Osteoblast (primary cell): ENCODE data around the gene PLET1. TPM values are rescaled to one million over a fixed set of nuclear protein-coding genes. Genes with fewer than 3 reads are reported as not detected.
A peak's percentile ranks its signal among the peaks of the same experiment; 100 is the strongest.

Experiments
- DNase-seq: peaks from one replicate; pipeline ENCODE4 v3.0.0; 2011; ENCODE audit warnings: low spot score, mixed read lengths; ENCODE audit not compliant: insufficient read length; ENCODE audit errors: missing footprints
- H2AFZ ChIP-seq: 2 replicates; pipeline ENCODE4 v1.6.0; 2011; ENCODE audit warnings: mild to moderate bottlenecking, low read length
- H3K27ac ChIP-seq: 2 replicates; pipeline ENCODE4 v1.5.1; 2011; ENCODE audit warnings: mild to moderate bottlenecking, low read depth, low read length, moderate library complexity
- H3K27me3 ChIP-seq: 2 replicates; pipeline ENCODE4 v1.6.0; 2012; ENCODE audit warnings: mild to moderate bottlenecking, control low read depth, inconsistent platforms, low read length, moderate library complexity; ENCODE audit not compliant: insufficient read depth
- H3K36me3 ChIP-seq: 2 replicates; pipeline ENCODE4 v1.5.1; 2011; ENCODE audit warnings: mild to moderate bottlenecking, low read length, control low read depth, moderate library complexity; ENCODE audit not compliant: insufficient read depth
- H3K4me1 ChIP-seq: 2 replicates; pipeline ENCODE4 v1.5.1; 2011; ENCODE audit warnings: mild to moderate bottlenecking, low read length, control low read depth, moderate library complexity; ENCODE audit not compliant: insufficient read depth
- H3K4me2 ChIP-seq: 2 replicates; pipeline ENCODE4 v1.6.0; 2011; ENCODE audit warnings: mild to moderate bottlenecking, low read length; ENCODE audit not compliant: insufficient read depth
- H3K4me3 ChIP-seq: fragments of 200-600 bp; sonication (generic); 3 replicates; pipeline ENCODE4 v1.5.1; 2012; ENCODE audit warnings: mild to moderate bottlenecking, low read length, inconsistent platforms; ENCODE audit not compliant: insufficient read depth
- H3K79me2 ChIP-seq: 2 replicates; pipeline ENCODE4 v1.6.0; 2012; ENCODE audit warnings: mild to moderate bottlenecking, low read length, control low read depth, inconsistent platforms; ENCODE audit not compliant: insufficient read depth
- H3K9me3 ChIP-seq: 2 replicates; pipeline ENCODE4 v1.5.1; 2011; ENCODE audit warnings: low read depth, low read length, control low read depth
- H4K20me1 ChIP-seq: 2 replicates; pipeline ENCODE4 v1.6.0; 2012; ENCODE audit warnings: mild to moderate bottlenecking, low read length, control low read depth; ENCODE audit not compliant: insufficient read depth
- CTCF ChIP-seq: IDR thresholded peaks from 2 replicates; pipeline ENCODE4 v1.5.1; 2011; ENCODE audit warnings: mild to moderate bottlenecking, low read depth, low read length, moderate library complexity; ENCODE audit errors: extremely low read depth
- total RNA-seq: library from RNA; depleted of rRNA; stranded (reverse); fragments of >200 nt; gene quantifications from 2 replicates; pipeline ENCODE4 v1.2.3, GENCODE V29; 2012

The PLET1 gene
- total RNA-seq, 1 donor, result not detected

- Histone ChIP-seq H3K4me2 (no peak overlapping the region), H3K36me3 (no peaks in the 10 kb centered on the region), H3K27ac (no peak overlapping the region), H2AFZ (no peak overlapping the region), H3K4me1 (peaks cover 13% of the 10 kb centered on the region), H3K9me3 (no peaks in the 10 kb centered on the region), H3K79me2 (no peaks in the 10 kb centered on the region), H4K20me1 (no peaks in the 10 kb centered on the region), H3K4me3 (no peak overlapping the region), H3K27me3 (no peaks in the 10 kb centered on the region)
- DNase-seq, result peak; percentile 94
- TF ChIP-seq CTCF, result no peak
These were observed 25.2 kb upstream of the PLET1 start for GRCh38 chr11:112285841-112286311.

GRCh38 chr11:112281726-112282125 lies 21.1 kb upstream of the PLET1 start:
- Histone ChIP-seq H3K36me3 (no peaks in the 10 kb centered on the region), H3K27ac (no peak overlapping the region), H3K27me3 (no peaks in the 10 kb centered on the region), H2AFZ (no peak overlapping the region), H3K4me2 (no peak overlapping the region), H3K4me3 (no peak overlapping the region), H3K79me2 (no peaks in the 10 kb centered on the region), H3K4me1 (peaks cover 14% of the 10 kb centered on the region), H3K9me3 (no peaks in the 10 kb centered on the region), H4K20me1 (no peaks in the 10 kb centered on the region)
- no peak for DNase-seq
- no peak for TF ChIP-seq CTCF

GRCh38 chr11:112280268-112281126 lies 19.8 kb upstream of the PLET1 start:
- peak overlapping the region; percentile 100 for H2AFZ ChIP-seq
- peak; percentile 82 for TF ChIP-seq CTCF
- no peaks in the 10 kb centered on the region for H3K9me3 ChIP-seq
- H4K20me1 ChIP-seq, result no peaks in the 10 kb centered on the region
- peak; percentile 93 for DNase-seq
- peak overlapping the region; percentile 99 for H3K4me2 ChIP-seq
- H3K79me2 ChIP-seq, result no peaks in the 10 kb centered on the region
- H3K36me3 ChIP-seq, result no peaks in the 10 kb centered on the region
- H3K27ac ChIP-seq, result peak overlapping the region; percentile 39
- H3K27me3 ChIP-seq, result peaks cover 4% of the 10 kb centered on the region
- peaks cover 5% of the 10 kb centered on the region for H3K4me1 ChIP-seq
- peak overlapping the region; percentile 83 for H3K4me3 ChIP-seq

GRCh38 chr11:112279901-112280267 lies 19.2 kb upstream of the PLET1 start:
- Histone ChIP-seq H3K4me1 (peaks cover 5% of the 10 kb centered on the region), H3K27me3 (peaks cover 4% of the 10 kb centered on the region), H3K9me3 (no peaks in the 10 kb centered on the region), H3K4me3 (peak overlapping the region; percentile 83), H3K4me2 (peak overlapping the region; percentile 99), H4K20me1 (no peaks in the 10 kb centered on the region), H3K36me3 (no peaks in the 10 kb centered on the region), H2AFZ (peak overlapping the region; percentile 100), H3K79me2 (no peaks in the 10 kb centered on the region), H3K27ac (no peak overlapping the region)
- TF ChIP-seq CTCF, result peak; percentile 53
- no peak for DNase-seq
